GM10248 (cell line): ENCODE measurements around the gene TMEM263.
A peak's percentile ranks its signal among the peaks of the same experiment; 100 is the strongest.

Experiments used
- CTCF ChIA-PET: fragments of 300-600 bp; sonication (Branson Sonifier 250); formaldehyde crosslinking; extraction: SDS; loops from one replicate; lab custom pipeline; 2021; ENCODE audit warnings: antibody characterized with exemption; lab: Yijun Ruan, JAX
- POLR2A ChIA-PET: fragments of 350-650 bp; sonication (Branson Sonifier 250); formaldehyde crosslinking; extraction: SDS; loops from one replicate; lab custom pipeline; 2020; ENCODE audit warnings: antibody characterized with exemption; lab: Yijun Ruan, JAX
- DNase-seq: peaks from one replicate; pipeline ENCODE4 v3.0.0; 2012; ENCODE audit errors: extremely low spot score
- TF ChIP-seq, protein P1 (sequence below): IDR thresholded peaks from 2 replicates; pipeline ENCODE4 v1.5.1; 2012; ENCODE audit warnings: mild to moderate bottlenecking, low read depth; ENCODE audit errors: extremely low read depth, missing control alignments, control extremely low read depth

Gene TMEM263

DNA sequence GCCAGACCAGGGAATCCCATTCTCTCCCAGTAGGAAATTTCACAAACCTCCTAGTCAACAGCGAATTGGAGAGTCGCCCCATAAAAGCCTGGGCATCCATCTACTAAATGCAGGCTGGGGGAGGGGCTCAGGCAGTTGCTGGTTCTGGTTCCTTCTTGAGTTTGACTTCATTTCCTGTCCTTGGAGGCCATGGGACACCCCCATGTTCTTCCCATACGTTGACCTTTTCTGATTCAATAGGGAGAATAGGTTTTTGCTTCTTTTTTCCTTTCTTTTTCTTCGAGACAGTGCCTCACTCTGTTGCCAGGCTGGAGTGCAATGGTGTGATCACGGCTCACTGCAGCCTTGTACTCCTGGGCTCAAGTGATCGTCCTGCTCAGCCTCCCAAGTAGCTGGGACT is 44.1 kb upstream of the TMEM263 start:
- DNase-seq, result no peak
- ChIA-PET POLR2A (no interaction called here), CTCF (interaction anchor here (1.9 kb wide), 1 partner anchor 8 kb away, joined by 7 read pairs; no protein-coding TSS in a partner anchor)
- TF ChIP-seq, protein P1, sequence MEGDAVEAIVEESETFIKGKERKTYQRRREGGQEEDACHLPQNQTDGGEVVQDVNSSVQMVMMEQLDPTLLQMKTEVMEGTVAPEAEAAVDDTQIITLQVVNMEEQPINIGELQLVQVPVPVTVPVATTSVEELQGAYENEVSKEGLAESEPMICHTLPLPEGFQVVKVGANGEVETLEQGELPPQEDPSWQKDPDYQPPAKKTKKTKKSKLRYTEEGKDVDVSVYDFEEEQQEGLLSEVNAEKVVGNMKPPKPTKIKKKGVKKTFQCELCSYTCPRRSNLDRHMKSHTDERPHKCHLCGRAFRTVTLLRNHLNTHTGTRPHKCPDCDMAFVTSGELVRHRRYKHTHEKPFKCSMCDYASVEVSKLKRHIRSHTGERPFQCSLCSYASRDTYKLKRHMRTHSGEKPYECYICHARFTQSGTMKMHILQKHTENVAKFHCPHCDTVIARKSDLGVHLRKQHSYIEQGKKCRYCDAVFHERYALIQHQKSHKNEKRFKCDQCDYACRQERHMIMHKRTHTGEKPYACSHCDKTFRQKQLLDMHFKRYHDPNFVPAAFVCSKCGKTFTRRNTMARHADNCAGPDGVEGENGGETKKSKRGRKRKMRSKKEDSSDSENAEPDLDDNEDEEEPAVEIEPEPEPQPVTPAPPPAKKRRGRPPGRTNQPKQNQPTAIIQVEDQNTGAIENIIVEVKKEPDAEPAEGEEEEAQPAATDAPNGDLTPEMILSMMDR, result no peak

DNA sequence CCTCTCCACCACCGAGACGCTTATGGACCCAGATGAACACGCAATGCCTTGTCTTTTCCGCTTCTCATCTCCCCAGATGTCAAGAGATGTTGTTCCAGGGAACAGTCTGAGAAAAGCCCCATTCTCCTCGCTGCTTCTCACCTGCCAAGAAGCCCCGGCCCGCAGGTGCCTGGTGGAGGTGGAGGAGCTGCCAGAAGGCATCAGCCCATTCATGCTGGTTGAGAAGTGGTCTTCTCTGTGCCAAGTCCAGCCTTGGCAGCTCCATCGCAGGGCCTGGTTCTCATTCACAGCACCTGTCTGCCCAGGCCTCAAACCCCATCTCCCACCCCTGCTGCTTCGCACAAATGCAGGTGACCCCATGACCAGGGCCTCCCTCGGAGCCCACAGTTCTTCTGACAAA is 42.3 kb upstream of the TMEM263 start:
- TF ChIP-seq, protein P1, result no peak
- no peak for DNase-seq
- ChIA-PET CTCF (interaction anchor here (1.9 kb wide), 1 partner anchor 10 kb away, joined by 4 read pairs; no protein-coding TSS in a partner anchor), POLR2A (no interaction called here)

DNA sequence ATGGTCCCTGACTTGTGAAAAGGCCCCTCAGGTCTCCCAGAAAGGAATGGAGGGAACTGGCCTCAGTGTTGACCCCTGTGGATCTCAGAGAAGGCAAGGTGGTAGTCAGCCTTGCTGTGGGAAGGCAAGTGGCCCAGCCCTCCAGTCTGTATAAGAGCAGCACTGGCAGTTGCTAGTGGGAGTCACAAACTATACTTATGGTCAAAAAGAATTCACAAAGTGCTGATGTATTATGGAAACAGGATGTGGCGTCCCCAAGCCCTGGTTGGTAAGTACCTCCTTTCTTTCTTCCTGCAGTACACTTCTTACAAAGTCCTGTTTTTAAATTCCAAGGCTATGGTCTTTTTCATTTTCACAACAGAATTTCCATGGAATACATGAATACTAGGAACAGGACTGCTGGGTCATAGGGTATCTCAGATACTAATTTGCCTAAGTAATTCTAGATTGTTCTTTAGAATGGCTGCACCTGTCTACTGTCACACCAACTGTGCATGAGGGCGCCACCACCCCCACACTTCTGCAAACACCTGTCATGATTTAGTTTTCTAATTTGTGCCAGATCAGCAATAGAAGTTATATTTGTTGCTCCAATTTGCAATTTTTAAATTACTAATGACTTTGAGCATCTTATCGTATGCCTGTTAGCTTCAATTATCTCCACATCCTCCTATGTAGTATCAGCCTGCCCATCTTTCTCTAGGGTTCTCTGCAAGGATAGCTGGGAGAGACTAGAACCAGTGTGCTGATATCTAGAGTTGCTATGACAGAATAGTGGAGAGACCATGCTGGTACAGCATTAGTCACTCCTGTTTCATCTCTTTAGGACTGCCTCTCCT is 40.7 kb upstream of the TMEM263 start:
- TF ChIP-seq, protein P1, result no peak
- DNase-seq, result peak; percentile 58
- ChIA-PET POLR2A (no interaction called here), CTCF (interaction anchor here (1.1 to 2.3 kb wide), 3 partner anchors 11 to 558 kb away, joined by 3 to 7 read pairs (median 4); partner anchors contain the start of gene POLR3B)

DNA sequence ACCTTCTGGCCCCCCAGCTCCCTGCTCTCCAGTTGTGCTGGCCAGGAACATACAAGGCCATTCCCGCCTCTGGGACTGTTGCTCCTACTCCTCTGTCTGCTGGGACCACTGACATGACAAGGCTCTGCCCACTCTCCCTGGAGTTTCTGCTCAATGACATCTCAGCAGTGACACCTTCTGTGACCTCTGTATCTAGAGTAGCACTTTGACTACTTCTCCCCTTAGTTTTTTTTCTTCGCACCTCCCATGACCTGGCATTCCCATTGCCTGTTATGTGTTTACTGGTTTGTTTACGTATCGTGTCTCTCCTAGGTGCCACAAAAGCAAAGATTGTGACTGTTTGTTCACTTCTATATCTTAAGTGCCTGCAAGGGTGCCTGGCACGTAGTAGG is 40.1 kb upstream of the TMEM263 start:
- TF ChIP-seq, protein P1, result no peak
- DNase-seq, result no peak
- POLR2A ChIA-PET, result no interaction called here
- CTCF ChIA-PET, result interaction anchor here (1.1 to 2.3 kb wide), 2 partner anchors 531 to 558 kb away, joined by 3 to 7 read pairs; partner anchors contain the start of gene POLR3B

DNA sequence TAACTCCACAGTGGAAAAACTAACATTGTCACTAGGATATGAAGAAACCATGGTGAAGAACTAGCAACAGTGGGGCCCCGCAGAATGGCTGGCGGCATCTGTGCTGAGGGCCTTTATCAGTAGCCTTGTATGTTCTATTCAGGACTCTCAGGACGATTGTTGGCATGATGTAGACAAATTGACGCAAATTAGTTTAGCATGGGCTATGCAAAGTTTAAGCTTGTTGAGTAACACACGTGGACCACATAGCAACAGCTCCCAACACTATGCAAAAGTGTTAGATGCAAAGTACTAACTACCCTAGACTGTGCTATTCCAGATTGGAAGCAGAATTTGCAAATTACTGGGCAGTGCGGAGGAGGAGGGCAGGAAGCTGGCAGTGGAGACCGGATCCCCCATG is 38.2 kb upstream of the TMEM263 start:
- DNase-seq, result no peak
- POLR2A ChIA-PET, result no interaction called here
- CTCF ChIA-PET, result interaction anchor here (1.0 to 1.1 kb wide), 2 partner anchors 75 to 560 kb away, joined by 3 to 5 read pairs; partner anchors contain the start of gene POLR3B
- TF ChIP-seq, protein P1, result no peak

DNA sequence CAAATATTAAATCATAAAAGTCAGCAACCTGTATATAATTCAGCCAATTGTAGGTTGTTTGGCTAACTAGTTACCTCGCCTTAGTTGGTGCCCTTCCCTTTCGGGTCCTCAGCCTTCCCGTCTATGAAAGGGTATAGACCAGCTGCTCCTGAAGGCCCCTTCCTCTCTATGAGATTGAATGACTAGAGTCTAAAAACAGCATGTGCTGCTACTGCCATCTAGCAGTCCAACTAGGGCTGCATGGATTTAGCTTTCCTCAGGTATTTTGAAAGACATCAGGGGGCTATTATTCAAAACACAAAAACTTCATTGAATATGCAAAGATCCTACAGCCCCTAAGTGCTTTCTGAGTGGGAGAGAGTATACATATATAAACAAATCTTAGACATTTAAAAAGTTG is 37.0 kb upstream of the TMEM263 start:
- DNase-seq, result no peak
- TF ChIP-seq, protein P1, result peak; percentile 69
- ChIA-PET POLR2A (no interaction called here), CTCF (interaction anchor here (0.7 to 2.8 kb wide), 16 partner anchors 8 to 561 kb away, joined by 3 to 27 read pairs (median 4); partner anchors contain the start of gene POLR3B)
